ENCODE results near the gene ELK4. TPM values are rescaled to one million over a fixed set of nuclear protein-coding genes. Genes with fewer than 3 reads are reported as not detected.
"Not testable (repeated sequence)": the region's sequence is repeated elsewhere in the genome, so short reads cannot be mapped to it uniquely, and the experiment has no call there.

The ELK4 gene
- total RNA-seq, 2 donors from 2014 or later = 67.8 to 91.3 TPM

GRCh38 chr1:205639567-205639966 lies 7.8 kb upstream of the ELK4 start:
- DNase-seq (ENCODE audit: low spot score in 2 of 2) (no peak), ATAC-seq (no peak)
- H3K9me3 Mint-ChIP-seq = no peaks in the 10 kb centered on the region
- H3K36me3 Mint-ChIP-seq = no peaks in the 10 kb centered on the region
- no peak overlapping the region for H3K27ac Mint-ChIP-seq

- ATAC-seq = no peak
- no peak overlapping the region for H3K27ac Mint-ChIP-seq
- DNase-seq (ENCODE audit: low spot score in 2 of 2) = no peak
- no peaks in the 10 kb centered on the region for H3K36me3 Mint-ChIP-seq
- H3K9me3 Mint-ChIP-seq = no peaks in the 10 kb centered on the region
Measured at GRCh38 chr1:205637854-205638468, 6.2 kb upstream of the ELK4 start.

GRCh38 chr1:205636732-205637131 lies 4.9 kb upstream of the ELK4 start:
- DNase-seq (ENCODE audit: low spot score in 2 of 2) (no peak), ATAC-seq (no peak)
- Mint-ChIP-seq H3K27ac (no peak overlapping the region), H3K9me3 (no peaks in the 10 kb centered on the region), H3K36me3 (no peaks in the 10 kb centered on the region)

- not testable (repeated sequence) for H3K9me3 Mint-ChIP-seq, ATAC-seq
Measured at GRCh38 chr1:205636138-205636530, 4.3 kb upstream of the ELK4 start.

GRCh38 chr1:205633421-205633976 lies 1.7 kb upstream of the ELK4 start:
- no peak for ATAC-seq
- DNase-seq (ENCODE audit: low spot score in 2 of 2) = no peak
- Mint-ChIP-seq H3K36me3 (peaks cover 0 to 12% of the 10 kb centered on the region in 2 donors), H3K27ac (no peak overlapping the region), H3K9me3 (no peaks in the 10 kb centered on the region)

More at GRCh38 chr1:205636138-205636530, 4.3 kb upstream of the ELK4 start:
- not testable (repeated sequence) for H3K36me3 Mint-ChIP-seq; H3K27ac Mint-ChIP-seq; DNase-seq (ENCODE audit: low spot score in 2 of 2)

GRCh38 chr1:205632669-205633169 lies 908 bp upstream of the ELK4 start:
- peaks cover 0 to 16% of the 10 kb centered on the region in 2 donors for H3K36me3 Mint-ChIP-seq
- ATAC-seq (no peak), DNase-seq (ENCODE audit: low spot score in 2 of 2) (no peak)
- H3K9me3 Mint-ChIP-seq = no peaks in the 10 kb centered on the region
- H3K27ac Mint-ChIP-seq = peak overlapping the region; percentile 90 to 95

GRCh38 chr1:205631010-205631767 lies 622 bp downstream of the ELK4 start:
- Mint-ChIP-seq H3K9me3 (no peaks in the 10 kb centered on the region), H3K36me3 (peaks cover 0 to 25% of the 10 kb centered on the region in 2 donors), H3K27ac (peak overlapping the region; percentile 90 to 97)
- peak; percentile 77 to 90 for DNase-seq (ENCODE audit: low spot score in 2 of 2)
- peak; percentile 81 to 85 for ATAC-seq

- no peak for ATAC-seq
- H3K36me3 Mint-ChIP-seq = peaks cover 0 to 29% of the 10 kb centered on the region in 2 donors
- H3K27ac Mint-ChIP-seq = peak overlapping the region; percentile 90 to 97
- H3K9me3 Mint-ChIP-seq = no peaks in the 10 kb centered on the region
- no peak for DNase-seq (ENCODE audit: low spot score in 2 of 2)
Measured at GRCh38 chr1:205630651-205631009, 1.2 kb downstream of the ELK4 start.

- Mint-ChIP-seq H3K27ac (peak overlapping the region; percentile 90 to 97), H3K9me3 (no peaks in the 10 kb centered on the region), H3K36me3 (peaks cover 0 to 29% of the 10 kb centered on the region in 2 donors)
- DNase-seq (ENCODE audit: low spot score in 2 of 2) (no peak), ATAC-seq (no peak)
Measured at GRCh38 chr1:205630241-205630640, 1.6 kb downstream of the ELK4 start.

- peaks cover 0 to 29% of the 10 kb centered on the region in 2 donors for H3K36me3 Mint-ChIP-seq
- H3K27ac Mint-ChIP-seq = peak overlapping the region; percentile 90 to 97
- no peaks in the 10 kb centered on the region for H3K9me3 Mint-ChIP-seq
- DNase-seq (ENCODE audit: low spot score in 2 of 2) (no peak), ATAC-seq (no peak)
Measured at GRCh38 chr1:205629751-205630150, 2.1 kb downstream of the ELK4 start.

GRCh38 chr1:205627956-205628355 lies 3.9 kb downstream of the ELK4 start:
- ATAC-seq (no peak), DNase-seq (ENCODE audit: low spot score in 2 of 2) (no peak)
- H3K9me3 Mint-ChIP-seq = no peaks in the 10 kb centered on the region
- peaks cover 0 to 29% of the 10 kb centered on the region in 2 donors for H3K36me3 Mint-ChIP-seq
- H3K27ac Mint-ChIP-seq = peak overlapping the region in 1 of 2 donors; percentile 90

- Mint-ChIP-seq H3K27ac (peak overlapping the region; percentile 27 to 33), H3K36me3 (peaks cover 0 to 29% of the 10 kb centered on the region in 2 donors), H3K9me3 (no peaks in the 10 kb centered on the region)
- ATAC-seq (no peak), DNase-seq (ENCODE audit: low spot score in 2 of 2) (no peak)
Measured at GRCh38 chr1:205626216-205626615, 5.6 kb downstream of the ELK4 start.

- Mint-ChIP-seq H3K36me3 (peaks cover 6 to 32% of the 10 kb centered on the region in 2 donors), H3K27ac (no peak overlapping the region), H3K9me3 (no peaks in the 10 kb centered on the region)
- ATAC-seq (no peak), DNase-seq (ENCODE audit: low spot score in 2 of 2) (no peak)
Measured at GRCh38 chr1:205623646-205624045, 8.2 kb downstream of the ELK4 start.

GRCh38 chr1:205620269-205620668 lies 11.5 kb downstream of the ELK4 start:
- H3K36me3 Mint-ChIP-seq = peaks cover 6 to 17% of the 10 kb centered on the region in 2 donors

GRCh38 chr1:205619376-205619775 lies 12.4 kb downstream of the ELK4 start:
- H3K36me3 Mint-ChIP-seq = peaks cover 6 to 17% of the 10 kb centered on the region in 2 donors
- H3K27ac Mint-ChIP-seq = peak overlapping the region in 1 of 2 donors; percentile 93
- no peaks in the 10 kb centered on the region for H3K9me3 Mint-ChIP-seq
- DNase-seq (ENCODE audit: low spot score in 2 of 2) (no peak), ATAC-seq (no peak)

More at GRCh38 chr1:205620269-205620668, 11.5 kb downstream of the ELK4 start:
- ATAC-seq (no peak), DNase-seq (ENCODE audit: low spot score in 2 of 2) (no peak)
- H3K27ac Mint-ChIP-seq = peak overlapping the region in 1 of 2 donors; percentile 8
- H3K9me3 Mint-ChIP-seq = no peaks in the 10 kb centered on the region

- H3K36me3 Mint-ChIP-seq = peaks cover 6 to 30% of the 10 kb centered on the region in 2 donors
- no peaks in the 10 kb centered on the region for H3K9me3 Mint-ChIP-seq
- ATAC-seq (peak; percentile 74 to 97), DNase-seq (ENCODE audit: low spot score in 2 of 2) (no peak)
- H3K27ac Mint-ChIP-seq = peak overlapping the region in 1 of 2 donors; percentile 25
Measured at GRCh38 chr1:205616563-205617293, 15.1 kb downstream of the ELK4 start.
